ENCODE measurements around the gene SZRD1. TPM values are rescaled to one million over a fixed set of nuclear protein-coding genes. Genes with fewer than 3 reads are reported as not detected.

The SZRD1 gene
- total and polyA plus RNA-seq, 2 of the 8 experiments (the other 6 are each of a cell fraction or from before 2014, with no cell fraction given), result 97.8 to 108 TPM

- Histone ChIP-seq H2BK120ac (replicated peaks; ENCODE audit: low read depth, low read length) (no peak overlapping the region), H3K79me1 (ENCODE audit: low read depth, low read length) (no peaks in the 10 kb centered on the region; the same call in 1 of the 2 replicates), H2AFZ (ENCODE audit: low read length) (no peak overlapping the region), H3K4me2 (ENCODE audit: insufficient read depth in 1 of 2, low read depth in 2 of 2, low read length in 2 of 2) (no peak overlapping the region), H2BK15ac (ENCODE audit: low read length) (no peak overlapping the region), H3K36me3 (ENCODE audit: control insufficient read depth in 2 of 4, insufficient read depth in 4 of 4, low read length in 3 of 4) (peaks cover 4 to 35% (median 14%) of the 10 kb centered on the region in 4 experiments; a peak in 6 of 8 replicates), H3K9ac (replicated peaks in 1 of 4; ENCODE audit: extremely low read depth in 1 of 4, low read depth in 3 of 4, low read length in 3 of 4) (no peak overlapping the region), H3K4ac (replicated peaks; ENCODE audit: insufficient read length, low read depth, low read length) (no peak overlapping the region), H4K5ac (ENCODE audit: insufficient read length, low read depth, low read length) (no peak overlapping the region), H3K9me3 (ENCODE audit: insufficient read depth in 2 of 2, low read depth in 1 of 2, low read length in 1 of 2) (no peaks in the 10 kb centered on the region), H3K4me3 (ENCODE audit: extremely low read depth in 1 of 4, insufficient read depth in 2 of 4, low read depth in 3 of 4, low read length in 4 of 4) (no peak overlapping the region), H2BK5ac (ENCODE audit: low read depth, low read length) (no peak overlapping the region), H3K23ac (ENCODE audit: insufficient read length) (no peak overlapping the region), H2AK5ac (ENCODE audit: low read depth, low read length) (no peak overlapping the region), H2BK20ac (ENCODE audit: low read length) (no peak overlapping the region), H3K14ac (ENCODE audit: insufficient read length) (no peak overlapping the region), H3K56ac (replicated peaks; ENCODE audit: insufficient read length, low read depth, low read length) (no peak overlapping the region), H3K4me1 (replicated peaks in 1 of 4; ENCODE audit: control insufficient read depth in 3 of 4, insufficient read depth in 4 of 4, low read length in 3 of 4) (peaks cover 0 to 2% (median 0%) of the 10 kb centered on the region in 4 experiments; a peak in 3 of 7 replicates), H4K8ac (ENCODE audit: extremely low read depth, insufficient read depth, low read length) (no peak overlapping the region), H3K27me3 (replicated peaks in 1 of 4; ENCODE audit: control insufficient read depth in 3 of 4, extremely low read depth in 1 of 4, insufficient read depth in 3 of 4, low read length in 3 of 4) (peaks cover 0 to 4% (median 3%) of the 10 kb centered on the region in 4 experiments; a peak in 1 of 7 replicates), H2BK12ac (ENCODE audit: low read depth, low read length) (no peak overlapping the region), H3K79me2 (ENCODE audit: control insufficient read depth in 1 of 2, insufficient read depth in 2 of 2, low read length in 2 of 2) (no peaks in the 10 kb centered on the region; a peak in 1 of 4 replicates), H3K27ac (ENCODE audit: low read depth, low read length) (no peak overlapping the region), H3K18ac (ENCODE audit: extremely low read depth, low read length) (no peak overlapping the region), H3K23me2 (ENCODE audit: low read depth, low read length) (peaks cover 4% of the 10 kb centered on the region; the same call in 1 of the 2 replicates), H4K91ac (replicated peaks; ENCODE audit: insufficient read length, low read length) (no peak overlapping the region), H4K20me1 (replicated peaks in 1 of 2; ENCODE audit: control insufficient read depth in 1 of 2, insufficient read depth in 2 of 2, low read length in 2 of 2) (peaks cover 13 to 20% of the 10 kb centered on the region in 2 experiments)
- FAIRE-seq, result no peak
- DNase-seq (ENCODE audit: low read depth in 1 of 2, low spot score in 2 of 2), result no peak
- CTCF ChIA-PET (ENCODE audit: partially characterized antibody), result interaction anchor here (0.6 to 1.0 kb wide), 2 partner anchors 11 to 147 kb away, joined by 3 to 5 read pairs; no protein-coding TSS in a partner anchor
- no peak for TF ChIP-seq PHF8 (conservative IDR thresholded peaks at IDR 0.05; ENCODE audit: low read depth, low read length)
- TF ChIP-seq EP300 (IDR thresholded peaks at IDR 0.05; ENCODE audit: borderline replicate concordance in 1 of 2, low read depth in 2 of 2, low read length in 2 of 2), result no peak
- 100% methylated on average over 4 of the region's 4 CpGs; no CpG with 5 or more reads in 1 of the 2 experiments for WGBS, 2 experiments (ENCODE audit: extremely low coverage in 1 of 2, insufficient coverage in 1 of 2, insufficient read length in 1 of 2, insufficient replicate concordance in 2 of 2, low coverage in 1 of 2, low lambda C conversion rate in 2 of 2, missing lambda C conversion rate in 1 of 2)
- POLR2A ChIA-PET (ENCODE audit: partially characterized antibody), result interaction anchor here (1.0 kb wide), 1 partner anchor 45 kb away, joined by 3 read pairs; no protein-coding TSS in a partner anchor
Measured at GRCh38 chr1:16445052-16445451, 78.0 kb downstream of the SZRD1 start.

All from H1 (cell line).